ENCODE results near the gene WDR59. TPM values are rescaled to one million over a fixed set of nuclear protein-coding genes. Genes with fewer than 3 reads are reported as not detected.
"Not testable (repeated sequence)": the region's sequence is repeated elsewhere in the genome, so short reads cannot be mapped to it uniquely, and the experiment has no call there.

Gene WDR59
- total RNA-seq, 1 donor from 2014 or later: 23.4 TPM

DNA sequence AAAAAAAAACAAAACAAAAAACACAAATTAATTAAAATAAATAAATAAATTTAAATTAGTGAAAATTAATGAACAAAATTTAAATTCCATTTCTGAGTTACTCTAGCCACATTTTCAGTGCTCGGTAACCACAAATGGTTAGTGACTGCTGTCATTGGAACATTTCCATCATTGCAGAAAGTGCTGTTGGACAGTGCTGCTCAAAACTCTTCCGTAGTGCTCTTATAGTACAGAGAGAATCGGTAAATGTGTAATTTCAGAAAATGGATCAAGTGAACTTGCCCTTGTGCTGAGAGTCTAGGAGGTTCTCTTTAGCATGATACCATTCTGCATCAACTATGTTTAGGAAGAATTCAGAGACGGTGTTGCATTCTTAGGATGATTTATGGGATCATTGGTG, 37.6 kb upstream of the WDR59 start:
- DNase-seq (ENCODE audit: low read depth): no peak
- TF ChIP-seq, protein P1, sequence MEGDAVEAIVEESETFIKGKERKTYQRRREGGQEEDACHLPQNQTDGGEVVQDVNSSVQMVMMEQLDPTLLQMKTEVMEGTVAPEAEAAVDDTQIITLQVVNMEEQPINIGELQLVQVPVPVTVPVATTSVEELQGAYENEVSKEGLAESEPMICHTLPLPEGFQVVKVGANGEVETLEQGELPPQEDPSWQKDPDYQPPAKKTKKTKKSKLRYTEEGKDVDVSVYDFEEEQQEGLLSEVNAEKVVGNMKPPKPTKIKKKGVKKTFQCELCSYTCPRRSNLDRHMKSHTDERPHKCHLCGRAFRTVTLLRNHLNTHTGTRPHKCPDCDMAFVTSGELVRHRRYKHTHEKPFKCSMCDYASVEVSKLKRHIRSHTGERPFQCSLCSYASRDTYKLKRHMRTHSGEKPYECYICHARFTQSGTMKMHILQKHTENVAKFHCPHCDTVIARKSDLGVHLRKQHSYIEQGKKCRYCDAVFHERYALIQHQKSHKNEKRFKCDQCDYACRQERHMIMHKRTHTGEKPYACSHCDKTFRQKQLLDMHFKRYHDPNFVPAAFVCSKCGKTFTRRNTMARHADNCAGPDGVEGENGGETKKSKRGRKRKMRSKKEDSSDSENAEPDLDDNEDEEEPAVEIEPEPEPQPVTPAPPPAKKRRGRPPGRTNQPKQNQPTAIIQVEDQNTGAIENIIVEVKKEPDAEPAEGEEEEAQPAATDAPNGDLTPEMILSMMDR (IDR thresholded peaks at IDR 0.05; ENCODE audit: insufficient read depth, low read length, poor library complexity, severe bottlenecking): no peak
- Histone ChIP-seq H3K27me3 (ENCODE audit: control insufficient read depth, insufficient read depth, low read length) (no peaks in the 10 kb centered on the region), H3K36me3 (ENCODE audit: control insufficient read depth, insufficient read depth, low read length) (no peaks in the 10 kb centered on the region), H3K4me3 (ENCODE audit: low read depth, low read length) (no peak overlapping the region)

DNA sequence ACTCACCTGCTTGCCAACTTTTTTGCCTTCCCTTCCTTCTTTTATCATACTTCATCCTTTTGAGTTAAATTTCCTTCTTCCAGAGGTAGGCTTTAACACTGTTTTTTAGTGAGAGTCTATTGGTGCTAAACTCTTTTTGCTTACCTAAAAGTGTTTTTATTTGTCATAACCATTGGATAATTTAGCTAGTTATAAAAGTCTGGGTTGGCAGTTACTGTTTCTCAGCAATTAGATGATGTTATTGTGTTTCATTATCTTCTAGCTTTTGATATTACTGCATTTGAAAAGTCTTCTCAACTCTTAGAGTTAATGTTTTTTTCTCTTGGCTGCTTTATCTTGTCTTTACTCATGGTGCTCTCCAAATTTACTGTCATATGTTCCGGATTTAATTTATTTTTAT, 36.5 kb upstream of the WDR59 start:
- H3K4me3 ChIP-seq (ENCODE audit: low read depth, low read length): no peak overlapping the region
- no peaks in the 10 kb centered on the region for H3K36me3 ChIP-seq (ENCODE audit: control insufficient read depth, insufficient read depth, low read length)
- TF ChIP-seq, protein P1 (IDR thresholded peaks at IDR 0.05; ENCODE audit: insufficient read depth, low read length, poor library complexity, severe bottlenecking): no peak
- no peak for DNase-seq (ENCODE audit: low read depth)
- no peaks in the 10 kb centered on the region for H3K27me3 ChIP-seq (ENCODE audit: control insufficient read depth, insufficient read depth, low read length)

DNA sequence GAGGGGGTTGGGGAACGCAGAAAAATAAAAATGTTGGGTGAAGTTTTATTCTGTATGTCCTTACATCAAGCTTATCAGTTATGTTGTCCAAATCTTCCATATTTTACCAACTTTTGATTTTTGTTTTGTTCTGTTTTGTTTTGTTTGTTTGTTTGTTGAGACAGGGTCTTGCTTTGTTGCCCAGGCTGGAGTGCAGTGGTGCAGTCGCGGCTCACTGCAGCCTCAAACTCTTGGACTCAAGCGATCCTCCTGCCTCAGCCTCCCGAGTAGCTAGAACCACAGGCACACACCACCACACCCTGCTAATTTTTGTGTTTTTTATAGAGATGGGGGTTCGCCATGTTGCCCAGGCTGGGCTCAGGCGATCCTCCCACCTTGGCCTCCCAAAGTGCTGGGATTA, 34.7 kb upstream of the WDR59 start:
- Histone ChIP-seq H3K4me3 (ENCODE audit: low read depth, low read length) (no peak overlapping the region), H3K27me3 (ENCODE audit: control insufficient read depth, insufficient read depth, low read length) (no peaks in the 10 kb centered on the region), H3K36me3 (ENCODE audit: control insufficient read depth, insufficient read depth, low read length) (no peaks in the 10 kb centered on the region)
- TF ChIP-seq, protein P1 (IDR thresholded peaks at IDR 0.05; ENCODE audit: insufficient read depth, low read length, poor library complexity, severe bottlenecking): no peak
- DNase-seq (ENCODE audit: low read depth): no peak

DNA sequence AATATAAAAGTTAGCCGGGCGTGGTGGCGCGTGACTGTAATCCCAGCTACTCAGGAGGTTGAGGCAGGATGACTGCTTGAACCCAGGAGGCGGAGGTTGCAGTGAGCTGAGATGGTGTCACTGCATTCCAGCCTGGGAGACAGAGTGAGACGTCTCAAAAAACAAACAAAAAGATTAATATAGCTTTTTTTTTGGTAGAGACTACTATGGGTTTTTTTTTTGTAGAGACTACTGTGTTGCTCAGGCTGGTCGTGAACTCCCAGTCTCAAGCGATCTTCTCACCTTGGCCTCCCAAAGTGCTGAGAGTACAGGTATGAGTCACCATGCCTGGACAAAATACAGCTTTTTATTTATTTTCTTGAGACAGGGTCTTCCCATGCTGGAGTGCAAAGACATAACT, 34.1 kb upstream of the WDR59 start:
- TF ChIP-seq, protein P1 (IDR thresholded peaks at IDR 0.05; ENCODE audit: insufficient read depth, low read length, poor library complexity, severe bottlenecking): no peak

DNA sequence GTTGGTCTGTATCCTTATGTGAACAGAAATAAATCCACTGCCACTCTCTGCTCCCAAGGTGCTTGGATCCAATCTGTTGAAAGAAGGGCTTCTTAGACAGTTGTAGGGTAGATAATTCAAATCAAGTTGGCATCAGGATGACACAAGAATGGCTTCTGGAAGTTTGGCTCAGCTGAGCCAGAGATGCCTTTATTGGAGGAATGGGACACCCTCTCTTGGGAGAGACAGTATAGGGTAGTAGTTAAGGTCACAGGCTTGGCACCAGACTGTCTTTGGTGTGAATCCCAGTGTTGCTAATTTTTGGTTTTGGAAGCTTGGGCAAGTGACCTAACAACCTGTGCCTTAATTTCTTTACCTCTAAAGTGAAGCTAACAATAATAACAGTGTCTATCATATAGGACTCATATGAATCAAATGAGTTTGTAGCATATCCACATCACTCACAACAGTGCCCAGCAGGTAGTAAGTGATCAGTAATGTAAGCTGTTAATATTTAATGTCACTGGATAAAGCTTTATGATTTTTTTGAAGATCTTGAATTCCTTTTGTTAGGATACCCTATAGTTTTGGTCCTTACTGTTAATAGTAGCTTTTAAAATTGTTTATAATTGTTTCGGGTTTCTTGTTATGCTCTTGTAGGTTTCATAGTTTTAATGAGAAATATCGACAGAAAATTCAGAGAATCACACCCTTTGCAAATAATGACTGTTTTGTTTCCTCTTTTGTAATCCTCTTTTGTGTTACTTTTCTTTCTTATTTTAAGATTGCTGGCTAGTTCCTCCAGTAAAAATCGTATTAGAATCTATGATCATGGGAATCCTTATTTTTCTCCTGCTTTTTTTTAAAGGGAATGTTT, 33.0 kb upstream of the WDR59 start:
- TF ChIP-seq, protein P1 (IDR thresholded peaks at IDR 0.05; ENCODE audit: insufficient read depth, low read length, poor library complexity, severe bottlenecking): no peak

More for the DNA sequence above, 34.1 kb upstream of the WDR59 start:
- Histone ChIP-seq H3K36me3 (ENCODE audit: control insufficient read depth, insufficient read depth, low read length) (no peaks in the 10 kb centered on the region), H3K4me3 (ENCODE audit: low read depth, low read length) (no peak overlapping the region), H3K27me3 (ENCODE audit: control insufficient read depth, insufficient read depth, low read length) (no peaks in the 10 kb centered on the region)
- no peak for DNase-seq (ENCODE audit: low read depth)

DNA sequence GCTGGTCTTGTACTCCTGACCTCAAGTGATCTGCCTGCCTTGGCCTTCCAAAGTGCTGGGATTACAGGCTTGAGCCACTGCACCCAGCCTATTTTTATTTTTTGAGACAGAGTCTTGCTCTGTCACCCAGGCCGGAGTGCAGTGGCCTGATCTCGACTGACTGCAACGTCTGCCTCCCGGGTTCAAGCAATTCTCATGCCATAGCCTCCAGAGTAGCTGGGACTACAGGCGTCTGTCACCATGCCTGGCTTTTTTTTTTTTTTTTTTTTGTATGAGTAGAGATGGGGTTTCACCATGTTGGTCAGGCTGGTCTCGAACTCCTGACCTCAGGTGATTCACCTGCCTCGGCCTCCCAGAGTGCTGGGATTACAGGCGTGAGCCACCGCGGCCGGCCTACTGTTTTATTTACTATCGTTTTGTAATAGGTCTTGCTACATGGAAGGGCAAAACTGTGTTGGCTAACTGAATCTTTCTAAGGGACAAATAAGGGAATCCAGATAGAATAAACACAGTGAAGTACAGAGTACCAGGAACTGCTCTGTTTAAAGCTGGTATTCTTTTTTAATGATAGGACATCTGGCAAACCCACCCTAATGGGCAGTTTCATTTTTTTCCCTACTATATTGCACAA, 31.6 kb upstream of the WDR59 start:
- H3K27me3 ChIP-seq (ENCODE audit: control insufficient read depth, insufficient read depth, low read length); H3K36me3 ChIP-seq (ENCODE audit: control insufficient read depth, insufficient read depth, low read length); DNase-seq (ENCODE audit: low read depth); H3K4me3 ChIP-seq (ENCODE audit: low read depth, low read length): not testable (repeated sequence)

More for the DNA sequence above, 33.0 kb upstream of the WDR59 start:
- no peaks in the 10 kb centered on the region for H3K27me3 ChIP-seq (ENCODE audit: control insufficient read depth, insufficient read depth, low read length)
- no peak for DNase-seq (ENCODE audit: low read depth)
- H3K4me3 ChIP-seq (ENCODE audit: low read depth, low read length): no peak overlapping the region
- no peaks in the 10 kb centered on the region for H3K36me3 ChIP-seq (ENCODE audit: control insufficient read depth, insufficient read depth, low read length)

Measured in kidney epithelial cell (primary cell).